Fibroblast of lung (primary cell): ENCODE results near the gene IZUMO4. TPM values are rescaled to one million over a fixed set of nuclear protein-coding genes. Genes with fewer than 3 reads are reported as not detected.

Experiments
- DNase-seq, 2 donors: peaks; one replicate each; pipeline versions ENCODE4 v3.0.0 to v3.0.0-alpha.2; 2010; ENCODE audit warnings: low read depth in 2 of 2
- H2AFZ ChIP-seq: 2 replicates; pipeline ENCODE4 v1.5.1; 2012; ENCODE audit warnings: low read length, control low read depth, inconsistent platforms
- H3K27ac ChIP-seq: 2 replicates; pipeline ENCODE4 v1.5.1; 2011; ENCODE audit warnings: low read length, control low read depth; ENCODE audit not compliant: insufficient read depth
- H3K27me3 ChIP-seq: 2 replicates; pipeline ENCODE4 v1.5.1; 2011; ENCODE audit warnings: mild to moderate bottlenecking, low read length; ENCODE audit not compliant: control insufficient read depth, insufficient read depth
- H3K36me3 ChIP-seq: 2 replicates; pipeline ENCODE4 v1.5.1; 2011; ENCODE audit warnings: low read length; ENCODE audit not compliant: control insufficient read depth, insufficient read depth
- H3K4me1 ChIP-seq: 2 replicates; pipeline ENCODE4 v1.5.1; 2011; ENCODE audit warnings: low read length; ENCODE audit not compliant: control insufficient read depth, insufficient read depth; ENCODE audit errors: extremely low read depth
- H3K4me2 ChIP-seq: 2 replicates; pipeline ENCODE4 v1.5.1; 2011; ENCODE audit warnings: low read length, control low read depth; ENCODE audit not compliant: insufficient read depth; ENCODE audit errors: extremely low read depth
- H3K4me3 ChIP-seq, 4 experiments: fragments of 200-600 bp in 1 of 4; sonication (generic) in 1 of 4; replicated peaks in 1 of 4; 2 replicates each; pipeline ENCODE4 v1.5.1; 2011 to 2016; ENCODE audit warnings: low read length in 4 of 4, low read depth in 3 of 4, mild to moderate bottlenecking in 3 of 4, control low read depth in 2 of 4, inconsistent platforms in 1 of 4, mixed read lengths in 1 of 4; ENCODE audit not compliant: insufficient read depth in 1 of 4; ENCODE audit errors: control extremely low read depth in 1 of 4
- H3K79me2 ChIP-seq: 2 replicates; pipeline ENCODE4 v1.5.1; 2012; ENCODE audit warnings: mild to moderate bottlenecking, low read length, inconsistent platforms; ENCODE audit not compliant: control insufficient read depth, insufficient read depth
- H3K9ac ChIP-seq: 2 replicates; pipeline ENCODE4 v1.5.1; 2011; ENCODE audit warnings: mild to moderate bottlenecking, low read length, control low read depth; ENCODE audit not compliant: insufficient read depth
- H3K9me3 ChIP-seq: 2 replicates; pipeline ENCODE4 v1.5.1; 2012; ENCODE audit warnings: low read depth, low read length; ENCODE audit not compliant: control insufficient read depth, insufficient read depth
- H4K20me1 ChIP-seq: 2 replicates; pipeline ENCODE4 v1.5.1; 2011; ENCODE audit warnings: low read length; ENCODE audit not compliant: control insufficient read depth, insufficient read depth; ENCODE audit errors: extremely low read depth
- EZH2 ChIP-seq: IDR thresholded peaks from 2 replicates; pipeline ENCODE4 v1.5.1; 2012; ENCODE audit warnings: low read length, control low read depth, mild to moderate bottlenecking; ENCODE audit errors: missing control alignments
- polyA plus RNA-seq, 2 donors: library from polyadenylated mRNA; depleted of rRNA in 1 of 2; stranded (reverse) in 1 of 2; unstranded in 1 of 2; fragments of >200 nt; gene quantifications; 2 replicates each; pipeline ENCODE4 v1.2.1, GENCODE V29; 2011 to 2012; ENCODE audit warnings: missing spikeins in 1 of 2
- total RNA-seq: library from RNA; depleted of rRNA; stranded (reverse); fragments of >200 nt; gene quantifications from 2 replicates; pipeline ENCODE4 v1.2.1, GENCODE V29; 2014
- TF ChIP-seq, protein P1 (sequence below), 2 donors: IDR thresholded peaks in 1 of 2; conservative IDR thresholded peaks in 1 of 2; 1 replicate in 1 of 2; 2 replicates in 1 of 2; pipeline ENCODE4 v1.5.1; 2011 to 2012; ENCODE audit warnings: low read length in 2 of 2, control low read depth in 1 of 2, inconsistent platforms in 1 of 2, low read depth in 1 of 2, mild to moderate bottlenecking in 1 of 2

The IZUMO4 gene
- total and polyA plus RNA-seq, 2 donors (not counting 1 experiment from before 2014, with no cell fraction given) = 0.56 to 1.3 TPM

DNA sequence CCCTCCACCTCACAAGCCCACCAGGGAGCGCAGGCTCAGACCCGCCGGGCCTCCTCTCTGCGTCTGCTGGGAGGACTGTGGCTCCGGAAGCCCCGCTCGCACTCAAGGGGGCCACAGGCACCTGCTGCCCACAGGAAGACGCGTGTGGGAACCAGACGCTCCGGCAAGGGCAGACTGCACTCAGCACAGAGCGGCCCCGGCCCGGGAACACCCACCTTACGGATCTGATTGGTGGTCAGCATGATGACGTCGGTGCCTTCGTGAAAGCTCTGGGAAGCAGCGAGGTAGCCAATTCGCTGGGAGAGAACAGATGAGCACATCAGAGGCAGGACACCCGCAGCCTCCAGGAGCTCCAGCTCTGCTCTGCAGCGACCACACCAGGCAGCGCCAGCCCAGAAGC lies 40.1 kb downstream of the IZUMO4 start:
- Histone ChIP-seq H3K36me3 (peaks cover 32% of the 10 kb centered on the region), H3K79me2 (peaks cover 49% of the 10 kb centered on the region), H3K27ac (no peak overlapping the region), H3K4me1 (no peaks in the 10 kb centered on the region), H4K20me1 (peaks cover 4% of the 10 kb centered on the region), H3K9ac (no peak overlapping the region), H3K4me3 (no peak overlapping the region), H3K27me3 (no peaks in the 10 kb centered on the region), H3K9me3 (no peaks in the 10 kb centered on the region), H3K4me2 (no peak overlapping the region), H2AFZ (no peak overlapping the region)
- TF ChIP-seq EZH2 = no peak
- TF ChIP-seq, protein P1, sequence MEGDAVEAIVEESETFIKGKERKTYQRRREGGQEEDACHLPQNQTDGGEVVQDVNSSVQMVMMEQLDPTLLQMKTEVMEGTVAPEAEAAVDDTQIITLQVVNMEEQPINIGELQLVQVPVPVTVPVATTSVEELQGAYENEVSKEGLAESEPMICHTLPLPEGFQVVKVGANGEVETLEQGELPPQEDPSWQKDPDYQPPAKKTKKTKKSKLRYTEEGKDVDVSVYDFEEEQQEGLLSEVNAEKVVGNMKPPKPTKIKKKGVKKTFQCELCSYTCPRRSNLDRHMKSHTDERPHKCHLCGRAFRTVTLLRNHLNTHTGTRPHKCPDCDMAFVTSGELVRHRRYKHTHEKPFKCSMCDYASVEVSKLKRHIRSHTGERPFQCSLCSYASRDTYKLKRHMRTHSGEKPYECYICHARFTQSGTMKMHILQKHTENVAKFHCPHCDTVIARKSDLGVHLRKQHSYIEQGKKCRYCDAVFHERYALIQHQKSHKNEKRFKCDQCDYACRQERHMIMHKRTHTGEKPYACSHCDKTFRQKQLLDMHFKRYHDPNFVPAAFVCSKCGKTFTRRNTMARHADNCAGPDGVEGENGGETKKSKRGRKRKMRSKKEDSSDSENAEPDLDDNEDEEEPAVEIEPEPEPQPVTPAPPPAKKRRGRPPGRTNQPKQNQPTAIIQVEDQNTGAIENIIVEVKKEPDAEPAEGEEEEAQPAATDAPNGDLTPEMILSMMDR (conservative IDR thresholded peaks at IDR 0.05 in 1 of 2, IDR thresholded peaks at IDR 0.05 in 1 of 2; ENCODE audit: low read depth in 1 of 2, low read length in 2 of 2) = no peak
- no peak for DNase-seq

DNA sequence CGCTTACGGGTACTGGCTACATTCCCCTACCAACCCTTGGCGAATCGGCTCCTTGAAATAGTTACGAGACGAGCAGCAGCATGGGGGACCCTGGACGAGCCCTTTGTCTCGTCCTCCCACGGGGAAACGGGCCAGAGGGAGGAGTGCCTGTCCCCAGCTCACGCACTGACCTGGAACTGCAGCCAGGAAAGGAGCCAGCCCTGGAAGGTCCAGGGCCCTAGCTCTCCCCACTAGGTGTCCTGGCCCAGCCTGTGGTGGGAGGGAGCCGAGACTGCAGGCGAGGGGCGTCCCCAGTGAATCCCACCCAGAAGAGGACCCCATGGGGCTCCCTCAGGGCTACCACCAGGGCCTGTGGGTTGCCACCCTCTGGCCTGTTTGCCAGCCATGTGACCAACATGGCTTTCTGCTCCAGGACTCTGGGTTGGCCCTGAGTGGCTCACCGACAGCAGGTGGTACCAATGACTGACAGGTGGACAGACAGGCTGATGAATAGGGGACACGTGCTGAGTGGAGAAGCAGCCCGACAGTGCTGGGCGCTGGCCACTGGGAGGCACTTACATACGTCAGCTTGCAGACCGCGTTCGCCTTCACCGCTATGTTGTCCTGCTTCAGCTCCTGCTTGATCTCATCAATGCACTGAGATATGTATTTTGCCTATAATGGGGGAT lies 41.5 kb downstream of the IZUMO4 start:
- Histone ChIP-seq H4K20me1 (peaks cover 4% of the 10 kb centered on the region), H3K36me3 (peaks cover 23% of the 10 kb centered on the region), H3K27me3 (no peaks in the 10 kb centered on the region), H3K4me2 (no peak overlapping the region), H3K9me3 (no peaks in the 10 kb centered on the region), H3K27ac (no peak overlapping the region), H3K9ac (no peak overlapping the region), H3K79me2 (peaks cover 59% of the 10 kb centered on the region), H3K4me1 (no peaks in the 10 kb centered on the region), H2AFZ (no peak overlapping the region), H3K4me3 (no peak overlapping the region)
- TF ChIP-seq, protein P1 (conservative IDR thresholded peaks at IDR 0.05 in 1 of 2, IDR thresholded peaks at IDR 0.05 in 1 of 2; ENCODE audit: low read depth in 1 of 2, low read length in 2 of 2) = no peak
- TF ChIP-seq EZH2 = no peak
- no peak for DNase-seq

DNA sequence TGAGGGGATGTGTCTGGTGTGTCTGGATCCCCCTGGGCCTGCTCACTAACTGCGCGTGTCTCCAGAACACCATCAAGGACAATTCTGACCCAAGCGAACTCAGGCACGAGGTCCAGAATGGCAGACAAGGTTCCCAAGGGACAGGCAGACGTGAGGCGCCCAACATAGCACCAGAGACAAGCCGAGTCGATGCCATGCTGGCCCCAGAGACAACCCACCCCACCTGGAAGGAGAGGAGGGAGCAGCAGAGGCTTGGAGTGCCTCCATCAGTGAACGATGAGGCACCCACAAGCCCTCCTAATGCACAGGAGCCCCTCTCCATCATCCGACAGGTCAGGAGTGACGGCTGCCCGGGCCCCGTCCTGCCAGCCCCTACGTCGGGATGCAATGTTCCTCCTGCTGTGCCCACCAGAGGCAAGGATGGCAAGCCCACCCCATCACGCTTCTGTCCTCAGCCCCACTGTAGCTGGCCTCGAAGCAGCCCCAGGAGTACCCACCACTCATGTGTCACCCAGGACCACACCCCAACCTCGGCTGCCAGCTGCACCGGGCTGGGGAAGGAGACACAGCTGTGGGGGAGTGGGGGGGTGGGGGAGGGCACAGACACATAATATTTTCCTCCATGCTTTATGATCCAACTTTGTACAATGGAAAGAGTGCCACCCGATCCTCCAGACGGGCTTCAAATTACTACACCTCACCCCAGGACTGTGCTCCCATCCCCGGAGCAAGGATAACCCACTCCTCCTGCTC lies 42.8 kb downstream of the IZUMO4 start:
- TF ChIP-seq, protein P1 (conservative IDR thresholded peaks at IDR 0.05 in 1 of 2, IDR thresholded peaks at IDR 0.05 in 1 of 2; ENCODE audit: low read depth in 1 of 2, low read length in 2 of 2) = no peak
- TF ChIP-seq EZH2 = no peak

More for the DNA sequence above, 42.8 kb downstream of the IZUMO4 start:
- Histone ChIP-seq H3K27ac (no peak overlapping the region), H3K4me2 (no peak overlapping the region), H3K4me3 (no peak overlapping the region), H3K27me3 (no peaks in the 10 kb centered on the region), H2AFZ (no peak overlapping the region), H4K20me1 (peaks cover 4% of the 10 kb centered on the region), H3K9me3 (no peaks in the 10 kb centered on the region), H3K36me3 (peaks cover 23% of the 10 kb centered on the region), H3K79me2 (peaks cover 68% of the 10 kb centered on the region), H3K9ac (no peak overlapping the region), H3K4me1 (no peaks in the 10 kb centered on the region)
- DNase-seq = no peak
